HepG2 (cell line): ENCODE results near the gene SLC35F6. TPM values are rescaled to one million over a fixed set of nuclear protein-coding genes. Genes with fewer than 3 reads are reported as not detected.
"Not testable (repeated sequence)": the region's sequence is repeated elsewhere in the genome, so short reads cannot be mapped to it uniquely, and the experiment has no call there.

Experiments used
- ATAC-seq: fragments of 200-7000 bp; cut with Tn5 transposase; 3 replicates; pipeline ENCODE4 v1.9.1; 2020; ENCODE audit warnings: mild to moderate bottlenecking, moderate library complexity
- BruUV-seq: library from RNA; stranded (reverse); fragments of 400-500 nt; replicated peaks from 2 replicates; lab custom pipeline; 2021; lab: Mats Ljungman, UMichigan
- CTCF ChIA-PET: fragments of 300-600 bp; formaldehyde crosslinking; extraction: SDS; loops from one replicate; lab custom pipeline; 2021; ENCODE audit warnings: low total read pairs, inconsistent platforms, low intra/inter-chr PET ratio; lab: Yijun Ruan, JAX
- POLR2A ChIA-PET: fragments of 350-600 bp; sonication (Branson Sonifier 250); formaldehyde crosslinking; loops from one replicate; lab custom pipeline; 2020; ENCODE audit warnings: antibody characterized with exemption, inconsistent platforms; lab: Yijun Ruan, JAX
- DNase-seq: peaks from one replicate; pipeline ENCODE4 v3.0.0-alpha.2; 2015; ENCODE audit warnings: low spot score
- FAIRE-seq: peaks from 3 replicates; lab custom pipeline; 2011; peaks lifted over from hg19 to GRCh38; lab: Jason Lieb, UNC
- H2AFZ ChIP-seq: one replicate; pipeline ENCODE4 v1.6.1; 2011; ENCODE audit warnings: low read length, inconsistent platforms
- H3K27ac ChIP-seq: fragments of 300-600 bp; 3 replicates; pipeline ENCODE4 v1.8.0; 2011; ENCODE audit warnings: mixed run types, mild to moderate bottlenecking, mixed read lengths, low read length, inconsistent platforms; ENCODE audit not compliant: insufficient read depth; ENCODE audit errors: extremely low read length
- H3K27me3 ChIP-seq, 2 experiments: fragments of 200-600 bp in 1 of 2; 2 replicates in 1 of 2; 3 replicates in 1 of 2; pipeline versions ENCODE4 v1.6.0 to v1.8.0; 2011; ENCODE audit warnings: low read length in 2 of 2, mild to moderate bottlenecking in 2 of 2, moderate library complexity in 2 of 2, inconsistent platforms in 1 of 2; ENCODE audit not compliant: insufficient read depth in 2 of 2, control insufficient read depth in 1 of 2
- H3K36me3 ChIP-seq, 2 experiments: fragments of 200-600 bp in 1 of 2; replicated peaks in 1 of 2; 2 replicates in 1 of 2; 3 replicates in 1 of 2; pipeline versions ENCODE4 v1.5.1 to v1.8.0; 2011; ENCODE audit warnings: low read length in 2 of 2, inconsistent platforms in 1 of 2; ENCODE audit not compliant: insufficient read depth in 2 of 2, control insufficient read depth in 1 of 2
- H3K4me1 ChIP-seq: 2 replicates; pipeline ENCODE4 v1.5.1; 2012; ENCODE audit warnings: low read length, inconsistent platforms; ENCODE audit not compliant: insufficient read depth
- H3K4me2 ChIP-seq: 2 replicates; pipeline ENCODE4 v1.6.0; 2011; ENCODE audit warnings: low read depth, low read length, inconsistent platforms
- H3K4me3 ChIP-seq, 3 experiments: fragments of 200-600 bp in 1 of 3; sonication (generic), shearing (Covaris generic) in 1 of 3; replicated peaks in 1 of 3; 2 replicates each; pipeline ENCODE4 v1.5.1; 2011 to 2016; ENCODE audit warnings: low read length in 3 of 3, inconsistent platforms in 2 of 3, low read depth in 2 of 3, mild to moderate bottlenecking in 2 of 3, control low read depth in 1 of 3, mixed read lengths in 1 of 3; ENCODE audit not compliant: insufficient read depth in 1 of 3
- H3K79me2 ChIP-seq: one replicate; pipeline ENCODE4 v1.6.1; 2011; ENCODE audit warnings: low read length, inconsistent platforms; ENCODE audit not compliant: insufficient read depth
- H3K9ac ChIP-seq: 2 replicates; pipeline ENCODE4 v1.6.0; 2011; ENCODE audit warnings: mild to moderate bottlenecking, low read depth, low read length, inconsistent platforms; ENCODE audit not compliant: insufficient read depth
- H3K9me3 ChIP-seq: 2 replicates; pipeline ENCODE4 v1.5.1; 2012; ENCODE audit warnings: mild to moderate bottlenecking, low read length
- H4K20me1 ChIP-seq: 2 replicates; pipeline ENCODE4 v1.6.0; 2011; ENCODE audit warnings: inconsistent platforms, mild to moderate bottlenecking, low read length, moderate library complexity; ENCODE audit not compliant: insufficient read depth
- FOXP1 ChIP-seq, 2 experiments: fragments of 450-650 bp in 1 of 2; IDR thresholded peaks; 2 replicates each; pipeline ENCODE4 v1.6.1; 2017 to 2018; ENCODE audit warnings: antibody characterized with exemption in 1 of 2
- ZSCAN21 ChIP-seq: sonication (generic); formaldehyde crosslinking; IDR thresholded peaks from 2 replicates; pipeline ENCODE4 v1.8.0; 2022; ENCODE audit warnings: mild to moderate bottlenecking, missing genetic modification reagents, moderate library complexity, borderline replicate concordance
- WGBS: methylation state at CpG from one replicate; pipeline ENCODE4 v1.1.6; 2017; ENCODE audit warnings: low lambda C conversion rate; 5-methylcytosine and 5-hydroxymethylcytosine counted together
- in situ Hi-C: cut with HindIII; loops from 2 replicates; pipeline ENCODE4 v1.10.0; 2017; ENCODE audit warnings: low pct_unique_long_range_greater_than_20kb; ENCODE audit not compliant: extremely low pct_ligation_motif_present
- intact Hi-C: fragments of 100-400 bp; cut with micrococcal nuclease; formaldehyde crosslinking; loops from one replicate; pipeline ENCODE4 v1.10.0; 2022; ENCODE audit not compliant: unreplicated experiment
- polyA plus RNA-seq, 8 experiments: library from polyadenylated mRNA; depleted of rRNA in 3 of 8; stranded (reverse) in 7 of 8; unstranded in 1 of 8; fragments of >200 nt; fragmentation: Illumina TruSeq in 4 of 8; extraction: Trizol in 4 of 8; gene quantifications; 2 replicates each; pipeline versions ENCODE4 v1.2.1 to v1.2.3, GENCODE V29; 2011 to 2016; ENCODE audit warnings: low read depth in 4 of 8, missing spikeins in 1 of 8, mixed read lengths in 1 of 8; ENCODE audit not compliant: insufficient read depth in 1 of 8
- total RNA-seq, 5 experiments: library from RNA; depleted of rRNA; stranded (reverse); fragments of >200 nt; fragmentation: Illumina TruSeq; extraction: Trizol; gene quantifications; 2 replicates each; pipeline ENCODE4 v1.2.3, GENCODE V29; 2016; ENCODE audit warnings: low read depth in 1 of 5

SLC35F6 gene
- total and polyA plus RNA-seq, 2 of the 13 experiments (the other 11 are each of a cell fraction or from before 2014, with no cell fraction given), result 15.2 to 21.2 TPM

DNA sequence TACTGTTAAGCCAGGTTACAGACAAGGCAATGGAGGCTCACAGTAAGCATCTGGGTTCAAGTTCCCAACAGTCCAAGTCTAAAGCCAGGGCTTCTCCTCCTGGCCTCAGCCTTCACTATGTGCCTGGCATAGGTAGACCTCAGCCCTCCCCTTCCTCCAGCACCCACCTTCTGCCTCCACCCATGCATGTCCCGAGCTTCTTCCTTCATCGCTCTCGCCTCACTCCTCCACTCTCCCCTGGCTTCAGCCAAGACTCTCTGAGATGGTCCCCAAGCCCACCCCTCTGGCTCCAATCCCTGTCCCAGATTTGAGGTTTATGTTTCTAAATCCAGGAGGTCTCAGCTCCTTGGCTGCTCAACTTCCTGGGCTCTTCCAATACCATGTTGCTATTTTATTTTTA, 48.6 kb downstream of the SLC35F6 start:
- ATAC-seq (no peak; the same call in 2 of the 3 replicates), DNase-seq (no peak), FAIRE-seq (no peak)
- WGBS, result 68% methylated on average over 3 of the region's 3 CpGs
- CTCF ChIA-PET, result no interaction called here
- no peaks in the 10 kb centered on the region for H3K36me3 ChIP-seq
- no peaks in the 10 kb centered on the region for H3K9me3 ChIP-seq
- in situ Hi-C loops (no loop called here), intact Hi-C loops (no loop called here)
- POLR2A ChIA-PET, result no interaction called here
- no peaks in the 10 kb centered on the region for H3K4me1 ChIP-seq
- no peaks in the 10 kb centered on the region for H3K79me2 ChIP-seq
- H3K27ac ChIP-seq, result no peak overlapping the region
- H3K4me2 ChIP-seq, result no peak overlapping the region
- BruUV-seq, result no TSS peak
- H2AFZ ChIP-seq, result no peak overlapping the region
- H3K9ac ChIP-seq, result no peak overlapping the region
- H3K4me3 ChIP-seq, result no peak overlapping the region
- TF ChIP-seq ZSCAN21 (CRISPR knock-in tag), result no peak
- no peak for TF ChIP-seq FOXP1 (IDR thresholded peaks at IDR 0.05)
- TF ChIP-seq FOXP1 (CRISPR knock-in tag; IDR thresholded peaks at IDR 0.05), result no peak
- peaks cover 6 to 41% of the 10 kb centered on the region in 2 experiments; a peak in 3 of 5 replicates for H3K27me3 ChIP-seq
- no peaks in the 10 kb centered on the region for H4K20me1 ChIP-seq

DNA sequence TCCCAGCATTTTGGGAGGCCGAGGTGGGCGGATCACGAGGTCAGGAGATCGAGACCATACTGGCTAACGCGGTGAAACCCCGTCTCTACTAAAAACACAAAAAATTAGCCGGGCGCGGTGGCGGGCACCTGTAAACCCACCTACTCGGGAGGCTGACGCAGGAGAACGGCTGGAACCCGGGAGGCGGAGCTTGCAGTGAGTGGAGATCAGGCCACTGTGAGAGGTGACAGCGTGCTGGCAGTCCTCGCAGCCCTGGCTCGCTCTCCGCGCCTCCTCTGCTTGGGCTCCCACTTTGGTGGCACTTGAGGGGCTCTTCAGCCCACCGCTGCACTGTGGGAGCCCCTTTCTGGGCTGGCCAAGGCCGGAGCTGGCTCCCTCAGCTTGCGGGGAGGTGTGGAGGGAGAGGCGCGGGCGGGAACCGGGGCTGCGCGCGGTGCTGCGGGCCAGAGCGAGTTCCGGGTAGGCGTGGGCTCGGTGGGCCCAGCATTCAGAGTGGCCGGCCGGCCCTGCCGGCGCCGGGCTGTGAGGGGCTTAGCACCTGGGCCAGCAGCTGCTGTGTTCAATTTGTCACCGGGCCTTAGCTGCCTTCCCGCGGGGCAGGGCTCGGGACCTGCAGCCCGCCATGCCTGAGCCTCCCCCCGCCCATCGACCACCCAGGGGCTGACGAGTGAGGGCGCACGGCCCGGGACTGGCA, 50.1 kb downstream of the SLC35F6 start:
- H3K27me3 ChIP-seq, result peaks cover 6 to 44% of the 10 kb centered on the region in 2 experiments; a peak in 3 of 5 replicates
- H3K27ac ChIP-seq, H3K9me3 ChIP-seq, H3K4me2 ChIP-seq, DNase-seq, H3K79me2 ChIP-seq, H2AFZ ChIP-seq, POLR2A ChIA-PET, H4K20me1 ChIP-seq, H3K36me3 ChIP-seq, FAIRE-seq, CTCF ChIA-PET, ATAC-seq, H3K9ac ChIP-seq, intact Hi-C loops, BruUV-seq, in situ Hi-C loops, H3K4me3 ChIP-seq, H3K4me1 ChIP-seq: not testable (repeated sequence)
- 76% methylated on average over 44 of the region's 52 CpGs for WGBS
